Body of pancreas (tissue), 4 donors: ENCODE data around the gene SLC6A8.

Source experiments
- POLR2A ChIP-seq, 3 donors: fragments of 450-650 bp; IDR thresholded peaks; one replicate each; pipeline ENCODE4 v1.6.1; 2016; ENCODE audit warnings: antibody characterized with exemption in 3 of 3, mild to moderate bottlenecking in 2 of 3
- TF ChIP-seq, protein P1 (sequence below), 7 experiments: fragments of 450-650 bp in 4 of 7; fragments of 200-600 bp in 3 of 7; sonication (generic) in 3 of 7; IDR thresholded peaks; one replicate each; pipeline ENCODE4 v1.5.1; 2016 to 2019; ENCODE audit warnings: antibody characterized with exemption in 7 of 7

DNA sequence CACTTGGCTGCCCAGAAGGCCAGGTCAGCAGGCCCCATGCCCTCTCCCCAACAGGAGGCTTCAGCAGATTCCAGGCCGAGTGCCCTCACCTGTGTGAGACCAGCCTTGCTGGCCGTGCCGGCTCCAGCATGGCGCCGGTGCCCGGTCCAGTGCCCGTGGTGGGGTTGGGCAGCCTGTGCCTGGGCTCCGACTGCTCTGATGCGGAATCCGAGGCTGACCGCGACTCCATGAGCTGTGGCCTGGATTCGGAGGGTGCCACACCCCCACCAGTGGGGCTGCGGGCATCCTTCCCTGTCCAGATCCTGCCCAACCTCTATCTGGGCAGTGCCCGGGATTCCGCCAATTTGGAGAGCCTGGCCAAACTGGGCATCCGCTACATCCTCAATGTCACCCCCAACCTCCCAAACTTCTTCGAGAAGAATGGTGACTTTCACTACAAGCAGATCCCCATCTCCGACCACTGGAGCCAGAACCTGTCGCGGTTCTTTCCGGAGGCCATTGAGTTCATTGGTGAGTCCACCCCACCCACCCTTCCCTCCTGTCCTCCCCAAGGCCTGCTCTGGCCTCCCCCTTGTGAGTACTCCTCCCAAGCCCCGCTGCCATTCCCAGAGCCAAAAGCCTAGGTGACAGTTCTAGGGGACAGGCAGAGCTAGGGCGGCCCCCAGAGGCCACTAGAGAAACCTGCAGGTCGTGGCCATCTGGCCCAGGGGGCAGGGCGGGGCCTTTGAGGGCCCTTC is 38.4 kb upstream of the SLC6A8 start:
- TF ChIP-seq, protein P1, sequence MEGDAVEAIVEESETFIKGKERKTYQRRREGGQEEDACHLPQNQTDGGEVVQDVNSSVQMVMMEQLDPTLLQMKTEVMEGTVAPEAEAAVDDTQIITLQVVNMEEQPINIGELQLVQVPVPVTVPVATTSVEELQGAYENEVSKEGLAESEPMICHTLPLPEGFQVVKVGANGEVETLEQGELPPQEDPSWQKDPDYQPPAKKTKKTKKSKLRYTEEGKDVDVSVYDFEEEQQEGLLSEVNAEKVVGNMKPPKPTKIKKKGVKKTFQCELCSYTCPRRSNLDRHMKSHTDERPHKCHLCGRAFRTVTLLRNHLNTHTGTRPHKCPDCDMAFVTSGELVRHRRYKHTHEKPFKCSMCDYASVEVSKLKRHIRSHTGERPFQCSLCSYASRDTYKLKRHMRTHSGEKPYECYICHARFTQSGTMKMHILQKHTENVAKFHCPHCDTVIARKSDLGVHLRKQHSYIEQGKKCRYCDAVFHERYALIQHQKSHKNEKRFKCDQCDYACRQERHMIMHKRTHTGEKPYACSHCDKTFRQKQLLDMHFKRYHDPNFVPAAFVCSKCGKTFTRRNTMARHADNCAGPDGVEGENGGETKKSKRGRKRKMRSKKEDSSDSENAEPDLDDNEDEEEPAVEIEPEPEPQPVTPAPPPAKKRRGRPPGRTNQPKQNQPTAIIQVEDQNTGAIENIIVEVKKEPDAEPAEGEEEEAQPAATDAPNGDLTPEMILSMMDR (IDR thresholded peaks at IDR 0.05) = peak in 5 of 7 experiments; percentile 24 to 45 (median 31)
- TF ChIP-seq POLR2A (IDR thresholded peaks at IDR 0.05) = no peak
